Measurements from ENCODE around the gene USP5.
"Not testable (repeated sequence)": the region's sequence is repeated elsewhere in the genome, so short reads cannot be mapped to it uniquely, and the experiment has no call there.

The USP5 gene

GRCh38 chr12:6872073-6873048 lies 20.4 kb downstream of the USP5 start:
- peak; percentile 85 for TF ChIP-seq CTCF (conservative IDR thresholded peaks at IDR 0.05; ENCODE audit: control insufficient read depth, insufficient read depth, low read depth, low read length)
- DNase-seq (ENCODE audit: low read depth), result peak; percentile 62

GRCh38 chr12:6873094-6874014 lies 21.4 kb downstream of the USP5 start, which contains the start of gene SPSB2:
Gene SPSB2, minus strand, starts transcription at chr12:6873303. Its CDS starts 402 bp downstream, at chr12:6872901.
- no peak for TF ChIP-seq CTCF (conservative IDR thresholded peaks at IDR 0.05; ENCODE audit: control insufficient read depth, insufficient read depth, low read depth, low read length)
- H3K4me3 ChIP-seq (ENCODE audit: control insufficient read depth, low read depth, low read length), result peak within 1 kb of the TSS; percentile 82
- DNase-seq (ENCODE audit: low read depth), result peak; percentile 92

More at GRCh38 chr12:6872073-6873048, 20.4 kb downstream of the USP5 start:
- H3K4me3 ChIP-seq (ENCODE audit: control insufficient read depth, low read depth, low read length), result peak overlapping the region; percentile 82

GRCh38 chr12:6874015-6874368 lies 22.0 kb downstream of the USP5 start:
- not testable (repeated sequence) for DNase-seq (ENCODE audit: low read depth)
- H3K4me3 ChIP-seq (ENCODE audit: control insufficient read depth, low read depth, low read length), result peak overlapping the region; percentile 82

- H3K4me3 ChIP-seq (ENCODE audit: control insufficient read depth, low read depth, low read length); DNase-seq (ENCODE audit: low read depth): not testable (repeated sequence)
Measured at GRCh38 chr12:6879824-6880223, 27.9 kb downstream of the USP5 start.

- H3K4me3 ChIP-seq (ENCODE audit: control insufficient read depth, low read depth, low read length), result no peak overlapping the region
- no peak for TF ChIP-seq CTCF (conservative IDR thresholded peaks at IDR 0.05; ENCODE audit: control insufficient read depth, insufficient read depth, low read depth, low read length)
- no peak for DNase-seq (ENCODE audit: low read depth)
Measured at GRCh38 chr12:6883252-6883651, 31.3 kb downstream of the USP5 start.

- no peak for DNase-seq (ENCODE audit: low read depth)
- H3K4me3 ChIP-seq (ENCODE audit: control insufficient read depth, low read depth, low read length), result no peak overlapping the region
- no peak for TF ChIP-seq CTCF (conservative IDR thresholded peaks at IDR 0.05; ENCODE audit: control insufficient read depth, insufficient read depth, low read depth, low read length)
Measured at GRCh38 chr12:6883683-6884082, 31.7 kb downstream of the USP5 start.

GRCh38 chr12:6884539-6884938 lies 32.6 kb downstream of the USP5 start:
- no peak overlapping the region for H3K4me3 ChIP-seq (ENCODE audit: control insufficient read depth, low read depth, low read length)
- no peak for DNase-seq (ENCODE audit: low read depth)
- no peak for TF ChIP-seq CTCF (conservative IDR thresholded peaks at IDR 0.05; ENCODE audit: control insufficient read depth, insufficient read depth, low read depth, low read length)

GRCh38 chr12:6886206-6886999 lies 34.5 kb downstream of the USP5 start:
- not testable (repeated sequence) for DNase-seq (ENCODE audit: low read depth); H3K4me3 ChIP-seq (ENCODE audit: control insufficient read depth, low read depth, low read length)

Measured in fibroblast of mammary gland (primary cell).